NCI-H526 treated with DMSO at 0.1 percent for 48 hours (cell line): ENCODE measurements around the gene CCDC102A.
"Not testable (repeated sequence)": the region's sequence is repeated elsewhere in the genome, so short reads cannot be mapped to it uniquely, and the experiment has no call there.

Experiments used
- DNase-seq: peaks from one replicate; lab custom pipeline; 2025; lab: John Stamatoyannopoulos, UW

The CCDC102A gene

GRCh38 chr16:57500578-57501111, 35.7 kb downstream of the CCDC102A start:
- no peak for DNase-seq

DNA sequence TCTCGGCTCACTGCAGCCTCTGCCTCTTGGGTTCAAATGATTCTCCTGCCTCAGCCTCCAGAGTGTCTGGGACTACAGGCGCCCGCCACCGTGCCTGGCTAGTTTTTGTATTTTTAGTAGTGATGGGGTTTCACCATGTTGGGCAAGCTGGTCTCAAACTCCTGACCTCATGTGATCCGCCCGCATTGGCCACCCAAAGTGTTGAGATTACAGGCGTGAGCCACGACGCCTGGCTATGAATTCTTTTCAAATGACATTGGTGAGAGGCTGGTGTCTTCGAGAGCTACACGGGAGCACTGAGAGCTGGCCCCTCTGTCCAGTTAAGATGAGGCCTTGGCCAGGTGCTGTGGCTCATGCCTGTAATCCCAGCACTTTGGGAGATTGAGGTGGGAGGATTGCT, 36.4 kb downstream of the CCDC102A start:
- DNase-seq, result not testable (repeated sequence)

- DNase-seq, result no peak
Measured at GRCh38 chr16:57498031-57498430, 38.3 kb downstream of the CCDC102A start.

DNA sequence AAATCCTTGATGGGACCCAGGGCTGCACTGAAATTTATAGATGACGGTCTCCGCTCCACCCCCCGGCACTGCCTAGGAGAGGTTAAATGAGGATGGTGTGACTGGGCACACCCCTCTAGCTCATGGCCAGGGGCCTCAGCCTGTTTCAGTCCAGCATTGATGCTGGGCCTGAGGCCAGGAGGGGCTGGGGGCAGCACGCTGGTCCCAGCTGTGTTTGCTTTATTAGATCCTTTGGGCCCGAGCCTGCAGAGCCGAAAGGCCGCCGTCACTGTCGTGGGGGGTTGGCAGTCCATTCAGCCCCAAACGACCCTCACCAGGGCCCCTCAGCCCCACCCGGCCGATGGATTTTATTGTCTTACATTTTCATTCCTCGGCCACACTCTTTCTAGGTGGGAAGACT, 39.2 kb downstream of the CCDC102A start:
- no peak for DNase-seq

DNA sequence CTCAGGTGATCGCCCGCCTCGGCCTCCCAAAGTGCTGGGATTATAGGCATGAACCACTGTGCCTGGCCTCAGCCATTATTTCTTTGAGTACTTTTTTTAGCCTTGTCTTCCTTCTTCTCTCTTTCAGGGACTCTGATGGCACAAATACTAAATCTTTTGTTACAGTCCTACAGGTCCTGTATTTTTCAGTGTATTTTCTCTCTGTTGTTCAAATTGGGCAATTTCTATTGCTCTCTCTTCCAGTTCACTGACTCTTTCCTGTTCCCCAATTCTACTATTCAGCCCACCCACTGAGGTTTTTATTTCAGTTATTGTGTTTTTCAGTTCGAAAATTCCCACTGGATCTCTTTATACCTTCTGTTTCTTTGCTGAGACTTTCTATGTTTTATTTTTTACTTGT, 42.6 kb downstream of the CCDC102A start:
- no peak for DNase-seq

DNA sequence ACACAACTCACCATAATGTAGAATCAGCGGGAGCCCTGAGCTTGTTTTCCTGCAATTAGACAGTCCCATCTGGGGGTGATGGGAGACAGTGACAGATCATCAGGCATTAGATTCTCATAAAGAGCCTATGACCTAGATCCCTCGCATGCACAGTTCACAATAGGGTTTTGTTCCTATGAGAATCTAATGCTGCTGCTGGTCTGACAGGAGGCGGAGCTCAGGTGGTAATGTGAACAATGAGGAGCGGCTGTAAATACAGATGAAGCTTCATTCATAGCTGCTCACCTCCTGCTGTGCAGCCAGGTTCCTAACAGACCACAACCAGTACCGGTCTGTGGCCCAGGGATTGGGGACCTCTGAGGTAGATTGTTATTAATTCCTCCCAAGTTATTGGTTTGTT, 47.1 kb downstream of the CCDC102A start:
- no peak for DNase-seq

GRCh38 chr16:57486858-57487834, 49.2 kb downstream of the CCDC102A start:
- no peak for DNase-seq

GRCh38 chr16:57485916-57486857, 50.2 kb downstream of the CCDC102A start, which contains the start of gene DOK4:
TSS of gene DOK4 (minus strand) at chr16:57486493. CDS start at chr16:57479507, 6,986 bp downstream.
- no peak for DNase-seq

- DNase-seq, result no peak
Measured at GRCh38 chr16:57485091-57485915, 51.1 kb downstream of the CCDC102A start.

DNA sequence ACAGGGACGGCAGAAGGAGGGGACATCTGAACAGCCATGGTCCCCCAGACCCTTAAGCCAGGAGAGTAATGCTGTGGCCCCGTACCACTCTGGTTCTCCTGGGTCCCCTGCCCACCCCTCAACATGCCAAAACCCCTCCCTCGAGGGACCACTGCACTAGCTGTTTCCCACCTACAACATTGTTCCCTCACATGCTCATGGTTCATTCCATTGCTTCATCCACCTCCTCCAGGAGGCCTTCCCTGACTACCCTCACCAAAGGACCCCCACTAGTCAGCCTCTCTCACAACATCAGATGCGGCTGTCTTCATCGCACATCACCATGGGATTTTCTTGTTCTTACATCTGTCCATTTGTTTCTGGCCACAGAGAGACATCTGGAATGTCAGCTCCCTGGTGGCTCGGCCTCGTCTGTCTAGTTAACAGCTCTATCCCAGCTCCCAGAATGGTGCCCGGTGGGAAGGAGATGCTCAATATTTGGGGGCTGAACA, 51.8 kb downstream of the CCDC102A start:
- no peak for DNase-seq

GRCh38 chr16:57483725-57484514, 52.5 kb downstream of the CCDC102A start:
- no peak for DNase-seq

GRCh38 chr16:57482845-57483545, 53.4 kb downstream of the CCDC102A start:
- no peak for DNase-seq

GRCh38 chr16:57481421-57481820, 55.0 kb downstream of the CCDC102A start:
- no peak for DNase-seq

GRCh38 chr16:57480754-57481230, 55.6 kb downstream of the CCDC102A start:
- DNase-seq, result no peak

- no peak for DNase-seq
Measured at GRCh38 chr16:57479976-57480753, 56.2 kb downstream of the CCDC102A start.

DNA sequence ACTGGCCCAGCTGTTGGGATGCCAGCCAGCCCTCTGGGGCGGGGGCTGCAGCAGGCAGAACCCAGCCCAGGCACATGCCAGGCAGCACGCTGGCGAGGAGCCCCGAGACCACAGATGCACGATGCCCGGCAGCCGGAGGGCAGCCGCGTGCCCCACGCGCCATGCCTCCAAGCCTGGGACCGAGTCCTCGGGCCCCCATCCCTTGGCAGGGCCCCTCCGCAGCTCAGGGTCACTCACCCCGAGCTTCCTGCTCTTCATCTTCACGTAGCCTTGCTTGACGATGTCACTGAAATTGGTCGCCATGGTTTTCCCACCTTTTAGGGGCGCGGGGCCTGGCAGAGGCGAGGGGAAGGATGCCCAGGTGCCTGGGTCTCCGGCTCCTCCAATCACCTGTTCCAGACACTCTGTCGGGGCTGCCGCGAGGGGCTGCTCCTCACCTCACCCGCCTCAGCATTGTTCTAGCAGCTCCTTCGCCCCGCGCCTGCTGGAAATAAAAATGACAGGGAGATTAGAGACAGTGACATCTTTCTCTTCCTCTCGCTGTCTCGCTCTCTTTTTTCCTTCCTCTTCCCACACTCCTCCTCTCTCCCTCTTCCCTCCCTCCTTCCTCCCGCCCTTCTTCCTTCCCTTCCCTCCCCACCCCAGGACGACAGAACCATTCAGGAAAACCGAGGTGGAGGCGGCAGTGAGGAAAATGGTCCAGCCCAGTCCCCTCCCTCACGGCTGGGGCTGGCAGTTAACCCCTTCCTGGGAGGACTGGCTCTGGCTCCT, 57.0 kb downstream of the CCDC102A start:
- peak; percentile 9 for DNase-seq

DNA sequence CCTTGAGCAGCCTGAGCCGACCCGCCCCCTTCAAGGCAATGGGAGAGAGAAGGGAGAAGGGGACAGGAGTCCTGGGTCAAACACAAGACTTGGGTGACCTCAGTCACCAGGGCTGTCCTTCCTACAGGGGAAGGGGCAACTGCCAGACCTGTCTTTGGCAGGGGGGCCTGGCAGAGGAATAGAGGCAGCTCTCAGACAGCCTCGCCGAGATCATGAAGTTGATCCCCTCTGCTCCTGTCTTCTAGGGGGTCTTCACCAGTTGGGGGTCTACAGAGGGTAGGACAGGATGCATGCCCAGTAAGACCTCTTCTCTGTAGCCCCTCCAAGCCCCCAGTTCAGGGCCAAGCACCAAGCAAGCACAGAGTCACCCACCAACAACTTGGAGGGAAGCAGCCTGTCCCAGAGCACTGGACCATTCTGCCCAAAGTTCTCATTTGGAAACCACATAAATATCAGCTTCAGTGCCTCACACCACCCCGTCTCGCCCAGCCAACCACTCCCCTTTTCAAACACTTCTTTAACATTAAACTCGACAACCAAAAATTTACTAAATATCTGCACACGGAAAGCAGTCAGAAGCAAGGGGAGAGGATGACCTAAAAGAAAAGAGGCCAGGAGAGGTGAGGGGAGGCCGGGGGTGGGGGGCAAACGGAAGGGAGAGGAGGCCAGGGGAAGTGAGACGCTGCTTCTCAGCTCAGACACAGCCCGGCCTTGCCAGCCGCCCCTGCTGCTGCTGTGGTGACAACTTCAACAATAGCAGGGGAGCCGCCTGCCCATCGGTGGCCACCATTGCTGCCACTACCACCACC, 57.8 kb downstream of the CCDC102A start:
- no peak for DNase-seq
